EL (cell line): ENCODE results near the gene C1QA.

Experiments
- DNase-seq: peaks from one replicate; pipeline ENCODE4 v3.0.0-alpha.2; 2016

The C1QA gene

DNA sequence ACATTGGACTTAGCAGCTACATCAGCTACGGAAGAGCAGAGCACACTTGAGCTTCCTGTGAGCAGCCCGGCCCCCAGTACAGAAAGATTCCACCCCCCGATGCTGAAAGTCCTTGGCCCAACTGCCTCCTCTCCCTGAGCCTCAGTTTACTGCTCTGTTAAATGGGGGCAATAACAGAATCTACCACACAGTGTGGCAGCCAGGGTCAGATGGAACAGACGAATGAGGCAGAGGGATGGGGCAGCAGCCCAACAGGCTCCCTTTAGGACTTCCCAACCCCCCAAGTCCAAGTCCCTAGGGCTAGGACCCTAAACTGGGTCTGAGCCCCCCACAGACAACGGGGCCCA is 22.9 kb upstream of the C1QA start:
- no peak for DNase-seq

DNA sequence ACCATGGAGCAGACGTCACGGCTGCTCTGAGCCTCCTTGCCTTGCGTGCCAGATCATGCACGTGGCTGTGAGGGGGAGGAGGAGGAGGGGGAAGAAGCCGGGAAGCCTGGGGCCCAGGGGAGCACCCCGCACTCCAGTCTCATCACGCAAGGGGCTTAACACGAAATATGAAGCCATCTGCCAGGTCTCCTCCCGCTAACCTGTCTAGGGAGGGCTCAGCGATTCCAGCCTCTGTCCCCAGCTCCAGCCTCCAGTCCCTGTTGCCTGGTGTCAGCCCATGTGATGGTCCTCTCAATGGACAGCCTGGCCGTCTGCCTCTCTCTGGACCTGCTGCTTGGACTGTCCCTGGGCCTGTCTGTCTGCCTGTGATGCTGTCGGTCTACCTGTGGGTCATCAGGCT is 22.5 kb upstream of the C1QA start:
- no peak for DNase-seq

GRCh38 chr1:22615886-22616285 is 20.5 kb upstream of the C1QA start:
- DNase-seq, result no peak

GRCh38 chr1:22616571-22616970 is 19.9 kb upstream of the C1QA start:
- DNase-seq, result no peak

GRCh38 chr1:22618056-22618455 is 18.4 kb upstream of the C1QA start:
- DNase-seq, result no peak

DNA sequence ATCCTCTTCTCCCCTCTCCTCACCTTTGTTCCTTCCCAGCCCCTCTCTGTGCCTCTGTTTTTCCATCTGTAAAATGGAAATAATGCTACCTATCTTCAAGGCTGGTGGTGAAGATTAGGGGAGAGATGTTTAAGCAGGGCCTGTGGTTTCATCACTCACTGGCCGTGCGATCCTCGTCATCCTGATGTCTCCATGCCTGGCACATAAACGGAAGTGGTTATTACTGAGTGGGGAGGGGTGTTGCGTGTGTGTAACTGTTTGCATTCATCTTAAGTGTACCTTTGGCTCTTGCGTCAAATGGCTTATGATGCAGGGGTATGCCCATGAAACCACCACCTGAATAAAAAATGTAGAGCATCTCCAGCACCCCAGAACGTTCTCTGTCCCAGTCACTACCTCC is 17.2 kb upstream of the C1QA start:
- no peak for DNase-seq

- DNase-seq, result no peak
These were observed 16.6 kb upstream of the C1QA start for GRCh38 chr1:22619798-22620197.

DNA sequence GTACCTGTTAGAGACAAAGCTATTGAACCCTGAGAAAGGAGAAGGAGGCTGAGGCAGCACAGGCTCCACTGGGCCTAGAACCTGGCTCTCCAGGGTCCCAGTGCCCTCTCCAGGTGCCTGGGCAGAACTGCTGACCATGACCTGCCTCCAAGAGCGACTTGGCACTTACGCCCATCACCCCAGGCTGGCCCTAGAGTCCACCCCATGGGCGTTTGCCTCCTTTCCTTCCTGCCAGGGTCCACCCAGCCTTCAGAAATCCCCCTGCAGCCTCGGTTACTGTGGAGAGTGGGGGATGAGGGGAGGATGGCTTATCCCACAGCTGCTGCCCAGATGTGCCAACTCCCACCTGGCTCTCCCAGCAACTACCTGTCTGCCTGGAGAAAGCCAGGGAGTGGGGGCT is 14.7 kb upstream of the C1QA start:
- no peak for DNase-seq

DNA sequence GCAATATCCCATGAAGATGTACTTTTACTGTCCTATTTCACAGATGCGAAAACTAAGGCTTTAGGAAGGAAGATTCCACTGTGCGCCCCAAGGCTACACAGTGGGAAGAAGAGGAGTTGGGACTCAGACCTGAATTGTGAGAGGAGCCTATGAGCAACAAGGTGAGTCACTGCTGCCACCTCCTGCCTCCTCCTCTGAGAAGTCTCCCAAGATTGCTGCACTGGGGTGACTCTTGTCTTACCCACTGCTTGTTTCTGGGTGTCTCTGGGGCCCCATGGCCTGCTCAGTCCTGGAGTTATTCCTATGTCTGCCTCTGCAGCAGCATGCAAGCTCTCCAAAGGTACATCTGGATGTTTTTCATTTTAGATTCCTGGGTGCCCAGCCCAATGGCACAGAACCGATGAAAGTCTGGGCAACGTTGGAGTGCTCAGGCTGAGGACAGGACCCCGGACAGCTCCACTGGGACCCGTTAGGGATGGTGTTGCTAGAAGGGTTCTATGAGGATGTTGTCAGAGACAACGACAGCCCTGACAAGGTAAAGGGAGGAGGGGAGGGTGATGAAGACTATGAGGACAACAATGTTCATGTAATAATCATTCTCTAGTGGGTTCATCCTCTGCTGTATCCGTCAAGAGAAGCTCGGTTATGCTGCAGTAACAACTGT is 11.0 kb upstream of the C1QA start:
- peak; percentile 8 for DNase-seq

GRCh38 chr1:22626237-22627157 is 9.9 kb upstream of the C1QA start:
- DNase-seq, result no peak

GRCh38 chr1:22627331-22627730 is 9.1 kb upstream of the C1QA start:
- DNase-seq, result no peak

- no peak for DNase-seq
These were observed 7.6 kb upstream of the C1QA start for GRCh38 chr1:22628698-22629444.

GRCh38 chr1:22629886-22630285 is 6.5 kb upstream of the C1QA start:
- DNase-seq, result no peak

DNA sequence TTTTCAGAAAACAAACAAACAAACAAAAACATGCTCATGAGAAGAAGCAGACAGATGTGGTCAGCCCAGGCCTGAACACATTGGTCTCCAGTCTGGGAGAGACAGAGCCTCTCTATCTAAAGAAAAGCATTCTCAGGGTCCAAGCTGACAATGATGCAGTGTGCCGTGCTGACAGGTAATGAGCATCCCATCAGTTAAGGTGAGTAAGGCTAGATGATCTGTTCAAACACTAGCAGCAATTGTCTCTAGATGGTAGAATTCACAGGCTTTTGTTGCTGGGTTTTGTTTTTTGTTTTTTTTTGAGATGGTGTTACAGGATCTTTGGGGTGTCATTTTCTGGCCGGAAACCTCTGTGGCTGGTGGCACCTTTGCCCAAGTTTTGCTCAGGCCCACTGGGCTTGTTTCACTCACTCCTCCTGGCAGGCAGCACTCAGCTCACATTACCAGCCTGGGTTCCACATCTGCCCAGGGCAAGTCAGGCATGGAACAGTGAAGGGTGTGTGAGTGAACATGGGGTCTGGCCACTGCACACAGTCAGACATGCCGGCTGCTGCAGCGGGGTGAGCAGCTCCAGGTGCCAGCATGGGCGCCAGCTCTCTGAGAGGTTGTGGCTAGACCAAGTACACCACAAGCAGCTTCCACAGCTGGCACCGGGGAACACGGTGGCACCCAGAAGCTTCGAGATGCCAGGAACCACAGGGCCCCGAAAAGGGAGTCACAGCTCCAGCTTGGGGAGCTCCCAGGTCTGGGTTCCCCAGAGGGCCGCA is 2.5 kb upstream of the C1QA start:
- DNase-seq, result no peak

DNA sequence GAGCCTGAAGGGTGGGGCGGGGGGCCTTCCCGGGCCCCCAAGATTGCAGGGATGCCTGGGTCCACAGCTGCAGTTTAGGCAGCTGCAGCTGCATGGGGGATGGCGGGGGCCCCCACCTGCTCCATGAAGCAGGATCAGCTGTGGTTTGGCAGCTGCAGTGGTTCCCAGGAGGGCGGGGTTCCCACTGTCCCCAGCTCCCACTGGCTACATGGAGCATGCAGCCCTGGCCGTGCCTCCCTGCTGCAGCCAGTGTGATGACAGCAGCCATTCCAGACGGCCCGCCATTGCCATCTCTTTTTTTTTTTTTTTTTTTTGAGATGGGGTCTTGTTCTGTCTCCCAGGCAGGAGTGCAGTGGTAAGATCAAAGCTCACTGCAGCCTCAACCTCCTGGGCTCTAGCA is 992 bp upstream of the C1QA start:
- DNase-seq, result no peak

DNA sequence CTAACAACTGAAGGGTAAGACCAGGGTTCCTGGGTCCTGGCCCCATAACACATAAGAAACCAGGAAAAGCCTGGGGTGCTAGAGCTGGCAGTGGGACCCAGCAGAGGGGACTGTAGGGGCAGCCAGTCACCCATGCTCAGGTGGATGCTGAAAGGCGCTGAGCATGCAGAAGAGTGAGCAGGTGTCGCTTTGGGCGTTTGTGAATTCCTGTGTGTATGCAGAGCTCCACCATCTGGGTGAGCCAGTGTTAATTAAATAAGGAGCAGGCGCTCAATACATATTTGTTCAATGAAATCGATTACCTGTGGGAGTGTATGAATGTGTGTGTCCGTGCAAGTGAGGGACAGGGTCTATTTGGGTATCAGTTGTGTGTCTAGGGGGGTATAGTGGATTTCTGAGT is 499 bp downstream of the C1QA start:
- no peak for DNase-seq

DNA sequence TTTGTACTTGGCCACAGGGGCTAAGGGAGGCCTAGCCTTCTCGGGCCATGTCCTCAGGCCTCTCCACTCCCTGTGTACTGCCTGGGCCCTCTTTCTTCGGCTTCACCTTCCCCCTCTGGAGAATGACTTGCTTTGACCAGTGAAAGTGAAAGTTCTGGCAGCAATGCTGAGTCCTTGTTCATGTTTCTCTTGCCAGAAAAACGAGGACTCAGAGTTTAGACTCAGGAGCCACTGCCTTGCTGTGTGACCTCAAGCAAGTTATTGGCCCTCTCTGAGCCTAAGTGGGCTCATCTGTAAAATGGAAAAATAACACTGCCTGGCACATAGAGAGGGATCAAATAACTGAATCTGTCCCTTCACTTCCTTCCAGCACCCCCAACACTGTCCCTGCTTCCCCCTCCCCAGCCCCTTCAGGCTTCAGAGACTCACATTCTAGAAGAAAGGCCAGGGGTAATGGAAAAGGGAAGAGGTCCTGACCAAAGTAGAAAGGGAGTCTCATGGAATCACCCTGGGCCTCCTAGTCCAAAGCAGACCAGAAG is 1.5 kb downstream of the C1QA start:
- DNase-seq, result no peak

DNA sequence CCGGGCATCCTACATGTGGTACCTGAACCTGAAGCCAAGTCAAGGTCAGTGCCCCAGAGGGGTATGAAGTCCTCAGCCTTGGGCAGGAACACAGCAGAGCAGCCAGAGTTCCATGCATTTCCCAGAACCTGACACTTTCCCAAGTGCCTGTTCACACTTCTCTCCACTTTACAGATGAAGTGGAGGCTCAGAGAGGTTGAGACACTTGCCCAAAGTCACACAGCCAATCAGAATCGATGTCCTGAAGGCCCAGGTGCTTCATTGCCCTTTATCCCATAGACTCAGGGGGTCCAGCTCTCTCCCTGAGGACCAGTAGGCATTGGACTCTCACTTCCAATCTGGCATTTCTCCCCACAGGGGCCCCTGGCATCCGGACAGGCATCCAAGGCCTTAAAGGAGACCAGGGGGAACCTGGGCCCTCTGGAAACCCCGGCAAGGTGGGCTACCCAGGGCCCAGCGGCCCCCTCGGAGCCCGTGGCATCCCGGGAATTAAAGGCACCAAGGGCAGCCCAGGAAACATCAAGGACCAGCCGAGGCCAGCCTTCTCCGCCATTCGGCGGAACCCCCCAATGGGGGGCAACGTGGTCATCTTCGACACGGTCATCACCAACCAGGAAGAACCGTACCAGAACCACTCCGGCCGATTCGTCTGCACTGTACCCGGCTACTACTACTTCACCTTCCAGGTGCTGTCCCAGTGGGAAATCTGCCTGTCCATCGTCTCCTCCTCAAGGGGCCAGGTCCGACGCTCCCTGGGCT is 2.2 kb downstream of the C1QA start:
- DNase-seq, result no peak

DNA sequence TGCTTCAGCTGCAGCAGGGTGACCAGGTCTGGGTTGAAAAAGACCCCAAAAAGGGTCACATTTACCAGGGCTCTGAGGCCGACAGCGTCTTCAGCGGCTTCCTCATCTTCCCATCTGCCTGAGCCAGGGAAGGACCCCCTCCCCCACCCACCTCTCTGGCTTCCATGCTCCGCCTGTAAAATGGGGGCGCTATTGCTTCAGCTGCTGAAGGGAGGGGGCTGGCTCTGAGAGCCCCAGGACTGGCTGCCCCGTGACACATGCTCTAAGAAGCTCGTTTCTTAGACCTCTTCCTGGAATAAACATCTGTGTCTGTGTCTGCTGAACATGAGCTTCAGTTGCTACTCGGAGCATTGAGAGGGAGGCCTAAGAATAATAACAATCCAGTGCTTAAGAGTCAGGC is 2.9 kb downstream of the C1QA start:
- peak; percentile 58 for DNase-seq

- no peak for DNase-seq
These were observed 4.8 kb downstream of the C1QA start for GRCh38 chr1:22641247-22641646.

GRCh38 chr1:22641906-22642636 is 5.6 kb downstream of the C1QA start:
- peak; percentile 59 for DNase-seq
